Chondrocyte (in vitro differentiated cells): ENCODE results near the gene CNTF. TPM values are rescaled to one million over a fixed set of nuclear protein-coding genes. Genes with fewer than 3 reads are reported as not detected.

Experiments
- DNase-seq: peaks from one replicate; pipeline ENCODE4 v3.0.0; 2021; ENCODE audit warnings: mixed read lengths, low spot score
- H3K27ac Mint-ChIP-seq: one replicate; pipeline ENCODE4 v1.8.0; 2021; ENCODE audit warnings: mild to moderate bottlenecking, moderate library complexity, mixed read lengths; ENCODE audit not compliant: unreplicated experiment
- H3K27me3 Mint-ChIP-seq: 2 replicates; pipeline ENCODE4 v1.8.0; 2021; ENCODE audit warnings: low read depth, mixed read lengths
- H3K36me3 Mint-ChIP-seq: 2 replicates; pipeline ENCODE4 v1.8.0; 2021; ENCODE audit warnings: low read depth, mixed read lengths
- H3K4me1 Mint-ChIP-seq: 2 replicates; pipeline ENCODE4 v1.8.0; 2021; ENCODE audit warnings: low read depth, mild to moderate bottlenecking, mixed read lengths
- H3K4me3 Mint-ChIP-seq: one replicate; pipeline ENCODE4 v1.8.0; 2021; ENCODE audit warnings: mild to moderate bottlenecking, moderate library complexity, mixed read lengths; ENCODE audit not compliant: unreplicated experiment
- H3K9me3 Mint-ChIP-seq: 2 replicates; pipeline ENCODE4 v1.8.0; 2021; ENCODE audit warnings: low read depth, mixed read lengths
- CTCF ChIP-seq: fragments of 200-600 bp; sonication (generic); IDR thresholded peaks from 2 replicates; pipeline ENCODE4 v1.5.0; 2021; ENCODE audit warnings: antibody characterized with exemption, mild to moderate bottlenecking, moderate library complexity
- total RNA-seq: library from RNA; stranded (reverse); gene quantifications from 3 replicates; pipeline ENCODE4 v1.2.1, GENCODE V29; 2021

Gene CNTF
- total RNA-seq, 1 donor from 2014 or later = 0.92 TPM

- no peaks in the 10 kb centered on the region for H3K4me1 Mint-ChIP-seq
- DNase-seq = no peak
- no peak overlapping the region for H3K4me3 Mint-ChIP-seq
- H3K36me3 Mint-ChIP-seq = no peaks in the 10 kb centered on the region
- TF ChIP-seq CTCF = no peak
- no peak overlapping the region for H3K27ac Mint-ChIP-seq
- no peaks in the 10 kb centered on the region for H3K9me3 Mint-ChIP-seq
- peaks cover 14% of the 10 kb centered on the region for H3K27me3 Mint-ChIP-seq
Observed at GRCh38 chr11:58636587-58636986, 14.1 kb downstream of the CNTF start.

GRCh38 chr11:58637371-58637770, 14.9 kb downstream of the CNTF start:
- Mint-ChIP-seq H3K9me3 (no peaks in the 10 kb centered on the region), H3K36me3 (no peaks in the 10 kb centered on the region), H3K4me3 (no peak overlapping the region), H3K27ac (no peak overlapping the region), H3K27me3 (peaks cover 17% of the 10 kb centered on the region), H3K4me1 (no peaks in the 10 kb centered on the region)
- no peak for TF ChIP-seq CTCF
- DNase-seq = no peak

GRCh38 chr11:58639103-58639502, 16.6 kb downstream of the CNTF start:
- TF ChIP-seq CTCF = no peak
- Mint-ChIP-seq H3K27ac (no peak overlapping the region), H3K27me3 (peaks cover 30% of the 10 kb centered on the region), H3K9me3 (no peaks in the 10 kb centered on the region), H3K4me3 (no peak overlapping the region), H3K4me1 (no peaks in the 10 kb centered on the region), H3K36me3 (no peaks in the 10 kb centered on the region)
- no peak for DNase-seq

GRCh38 chr11:58639669-58640068, 17.2 kb downstream of the CNTF start:
- DNase-seq = no peak
- Mint-ChIP-seq H3K36me3 (no peaks in the 10 kb centered on the region), H3K4me3 (no peak overlapping the region), H3K4me1 (no peaks in the 10 kb centered on the region), H3K27me3 (peaks cover 31% of the 10 kb centered on the region), H3K27ac (no peak overlapping the region), H3K9me3 (no peaks in the 10 kb centered on the region)
- TF ChIP-seq CTCF = no peak

GRCh38 chr11:58640386-58641023, 18.0 kb downstream of the CNTF start:
- no peak for DNase-seq
- no peak for TF ChIP-seq CTCF
- H3K9me3 Mint-ChIP-seq = no peaks in the 10 kb centered on the region
- no peak overlapping the region for H3K4me3 Mint-ChIP-seq
- no peak overlapping the region for H3K27ac Mint-ChIP-seq
- no peaks in the 10 kb centered on the region for H3K36me3 Mint-ChIP-seq
- peaks cover 31% of the 10 kb centered on the region for H3K27me3 Mint-ChIP-seq
- no peaks in the 10 kb centered on the region for H3K4me1 Mint-ChIP-seq
